ENCODE measurements around the gene RPL27A. TPM values are rescaled to one million over a fixed set of nuclear protein-coding genes. Genes with fewer than 3 reads are reported as not detected.

RPL27A gene
- total and polyA plus RNA-seq, 2 donors (not counting 1 experiment from before 2014, with no cell fraction given) = 1,009 to 1,473 TPM

DNA sequence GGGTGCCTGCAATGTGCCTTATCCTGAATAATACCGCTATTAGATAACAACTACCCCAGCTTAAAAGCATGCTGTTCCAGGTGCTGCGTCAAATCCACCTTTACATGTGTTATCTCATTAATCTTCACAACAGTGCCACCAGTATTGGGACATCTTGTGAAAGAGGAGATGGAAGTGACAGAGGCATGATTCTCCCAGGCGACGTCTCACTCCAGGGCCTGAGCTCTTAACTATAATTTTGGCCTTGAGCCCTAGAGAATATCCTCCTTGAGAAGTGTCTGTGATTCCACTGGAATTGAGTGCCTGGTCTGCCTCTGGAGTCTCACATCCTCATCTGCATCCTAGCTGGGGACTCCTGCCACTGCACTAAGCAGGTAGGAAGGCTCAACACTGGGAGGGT lies 43.8 kb downstream of the RPL27A start:
- no peak for ATAC-seq (ENCODE audit: low read depth)
- Histone ChIP-seq H3K27ac (ENCODE audit: low read length in 2 of 2) (no peak overlapping the region), H3K4me1 (ENCODE audit: control insufficient read depth in 2 of 2, insufficient read depth in 2 of 2, low read length in 2 of 2) (peaks cover 5 to 6% of the 10 kb centered on the region in 2 donors), H3K9ac (ENCODE audit: low read length) (no peak overlapping the region), H4K20me1 (ENCODE audit: control insufficient read depth, insufficient read depth, low read length, poor library complexity, severe bottlenecking) (no peaks in the 10 kb centered on the region), H3K27me3 (replicated peaks in 1 of 4; ENCODE audit: control extremely low read depth in 1 of 4, control insufficient read depth in 3 of 4, insufficient read depth in 4 of 4, low read length in 3 of 4) (peaks cover 0 to 5% (median 0%) of the 10 kb centered on the region in 4 experiments), H3K9me3 (ENCODE audit: control extremely low read depth in 1 of 3, control insufficient read depth in 2 of 3, insufficient read depth in 1 of 3, low read length in 2 of 3) (no peaks in the 10 kb centered on the region), H3K79me2 (ENCODE audit: control insufficient read depth, insufficient read depth, low read length) (no peaks in the 10 kb centered on the region), H3K4me2 (replicated peaks; ENCODE audit: low read depth, low read length, poor library complexity, severe bottlenecking) (no peak overlapping the region), H3K4me3 (ENCODE audit: control extremely low read depth in 1 of 5, extremely low read depth in 1 of 5, insufficient read depth in 1 of 5, low read depth in 2 of 5, low read length in 4 of 5) (no peak overlapping the region), H3K36me3 (replicated peaks in 1 of 2; ENCODE audit: control extremely low read depth in 1 of 2, control insufficient read depth in 1 of 2, extremely low read depth in 1 of 2, insufficient read depth in 2 of 2, low read length in 1 of 2) (no peaks in the 10 kb centered on the region), H2AFZ (ENCODE audit: insufficient read depth, low read depth, low read length, poor library complexity, severe bottlenecking) (no peak overlapping the region)
- Mint-ChIP-seq H3K4me1 (peaks cover 4% of the 10 kb centered on the region), H3K27me3 (peaks cover 10% of the 10 kb centered on the region), H3K4me3 (no peak overlapping the region), H3K9me3 (ENCODE audit: insufficient read depth) (no peaks in the 10 kb centered on the region), H3K27ac (no peak overlapping the region)
- ChIA-PET CTCF (no interaction called here), POLR2A (no interaction called here)
- TF ChIP-seq EZH2 (IDR thresholded peaks at IDR 0.05; ENCODE audit: borderline replicate concordance, insufficient read depth, low read depth, low read length, poor library complexity, severe bottlenecking) = no peak
- TF ChIP-seq, protein P1, sequence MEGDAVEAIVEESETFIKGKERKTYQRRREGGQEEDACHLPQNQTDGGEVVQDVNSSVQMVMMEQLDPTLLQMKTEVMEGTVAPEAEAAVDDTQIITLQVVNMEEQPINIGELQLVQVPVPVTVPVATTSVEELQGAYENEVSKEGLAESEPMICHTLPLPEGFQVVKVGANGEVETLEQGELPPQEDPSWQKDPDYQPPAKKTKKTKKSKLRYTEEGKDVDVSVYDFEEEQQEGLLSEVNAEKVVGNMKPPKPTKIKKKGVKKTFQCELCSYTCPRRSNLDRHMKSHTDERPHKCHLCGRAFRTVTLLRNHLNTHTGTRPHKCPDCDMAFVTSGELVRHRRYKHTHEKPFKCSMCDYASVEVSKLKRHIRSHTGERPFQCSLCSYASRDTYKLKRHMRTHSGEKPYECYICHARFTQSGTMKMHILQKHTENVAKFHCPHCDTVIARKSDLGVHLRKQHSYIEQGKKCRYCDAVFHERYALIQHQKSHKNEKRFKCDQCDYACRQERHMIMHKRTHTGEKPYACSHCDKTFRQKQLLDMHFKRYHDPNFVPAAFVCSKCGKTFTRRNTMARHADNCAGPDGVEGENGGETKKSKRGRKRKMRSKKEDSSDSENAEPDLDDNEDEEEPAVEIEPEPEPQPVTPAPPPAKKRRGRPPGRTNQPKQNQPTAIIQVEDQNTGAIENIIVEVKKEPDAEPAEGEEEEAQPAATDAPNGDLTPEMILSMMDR (IDR thresholded peaks at IDR 0.05) = no peak
- WGBS (ENCODE audit: insufficient coverage) = 94% methylated on average over 2 of the region's 4 CpGs
- no peak for DNase-seq
- intact Hi-C loops (cut with micrococcal nuclease) = no loop called here

DNA sequence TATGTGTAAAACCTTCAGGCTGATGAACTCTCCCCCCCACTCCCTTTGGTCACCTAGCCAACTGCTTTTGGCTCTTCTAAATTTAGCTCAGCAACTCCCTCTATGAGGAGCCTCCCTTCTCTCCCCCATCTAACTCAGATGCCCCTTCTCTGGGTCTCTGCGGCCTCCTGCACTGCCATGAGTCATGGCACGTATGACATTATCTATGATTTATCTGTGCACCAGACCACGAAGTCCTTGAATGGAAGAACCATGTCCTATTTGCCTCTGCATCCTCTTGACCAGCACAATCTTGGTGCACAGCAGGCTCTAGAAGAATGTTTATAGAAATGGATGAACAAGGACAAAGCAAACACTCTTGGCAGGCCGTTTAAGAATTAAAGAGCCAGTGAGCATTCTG lies 46.0 kb downstream of the RPL27A start:
- no peak for TF ChIP-seq EZH2 (IDR thresholded peaks at IDR 0.05; ENCODE audit: borderline replicate concordance, insufficient read depth, low read depth, low read length, poor library complexity, severe bottlenecking)
- TF ChIP-seq, protein P1 (IDR thresholded peaks at IDR 0.05) = no peak
- Histone ChIP-seq H3K4me3 (ENCODE audit: control extremely low read depth in 1 of 5, extremely low read depth in 1 of 5, insufficient read depth in 1 of 5, low read depth in 2 of 5, low read length in 4 of 5) (no peak overlapping the region), H3K27me3 (replicated peaks in 1 of 4; ENCODE audit: control extremely low read depth in 1 of 4, control insufficient read depth in 3 of 4, insufficient read depth in 4 of 4, low read length in 3 of 4) (peaks cover 0 to 5% (median 0%) of the 10 kb centered on the region in 4 experiments), H3K4me1 (ENCODE audit: control insufficient read depth in 2 of 2, insufficient read depth in 2 of 2, low read length in 2 of 2) (peaks cover 27 to 28% of the 10 kb centered on the region in 2 donors), H3K27ac (ENCODE audit: low read length in 2 of 2) (no peak overlapping the region), H3K9me3 (ENCODE audit: control extremely low read depth in 1 of 3, control insufficient read depth in 2 of 3, insufficient read depth in 1 of 3, low read length in 2 of 3) (no peaks in the 10 kb centered on the region), H3K4me2 (replicated peaks; ENCODE audit: low read depth, low read length, poor library complexity, severe bottlenecking) (no peak overlapping the region), H4K20me1 (ENCODE audit: control insufficient read depth, insufficient read depth, low read length, poor library complexity, severe bottlenecking) (no peaks in the 10 kb centered on the region), H3K36me3 (replicated peaks in 1 of 2; ENCODE audit: control extremely low read depth in 1 of 2, control insufficient read depth in 1 of 2, extremely low read depth in 1 of 2, insufficient read depth in 2 of 2, low read length in 1 of 2) (no peaks in the 10 kb centered on the region), H2AFZ (ENCODE audit: insufficient read depth, low read depth, low read length, poor library complexity, severe bottlenecking) (no peak overlapping the region), H3K79me2 (ENCODE audit: control insufficient read depth, insufficient read depth, low read length) (no peaks in the 10 kb centered on the region), H3K9ac (ENCODE audit: low read length) (no peak overlapping the region)
- ChIA-PET POLR2A (no interaction called here), CTCF (no interaction called here)
- 61% methylated on average over 4 of the region's 4 CpGs for WGBS (ENCODE audit: insufficient coverage)
- DNase-seq (no peak), ATAC-seq (ENCODE audit: low read depth) (no peak)
- no peak overlapping the region for H3K4me3 Mint-ChIP-seq
- peaks cover 26% of the 10 kb centered on the region for H3K4me1 Mint-ChIP-seq
- H3K9me3 Mint-ChIP-seq (ENCODE audit: insufficient read depth) = no peaks in the 10 kb centered on the region
- no peak overlapping the region for H3K27ac Mint-ChIP-seq
- intact Hi-C loops (cut with micrococcal nuclease) = no loop called here
- H3K27me3 Mint-ChIP-seq = peaks cover 5% of the 10 kb centered on the region

All from B cell (primary cell).